HG03108 (cell line): Measurements from ENCODE around the gene EXO5.
"Not testable (repeated sequence)": the region's sequence is repeated elsewhere in the genome, so short reads cannot be mapped to it uniquely, and the experiment has no call there.

Experiments used
- ATAC-seq: cut with Tn5 transposase; IDR thresholded peaks from one replicate; pipeline ENCODE4 v1.9.1; 2021; ENCODE audit warnings: moderate library complexity; ENCODE audit not compliant: unreplicated experiment

Gene EXO5, protein sequence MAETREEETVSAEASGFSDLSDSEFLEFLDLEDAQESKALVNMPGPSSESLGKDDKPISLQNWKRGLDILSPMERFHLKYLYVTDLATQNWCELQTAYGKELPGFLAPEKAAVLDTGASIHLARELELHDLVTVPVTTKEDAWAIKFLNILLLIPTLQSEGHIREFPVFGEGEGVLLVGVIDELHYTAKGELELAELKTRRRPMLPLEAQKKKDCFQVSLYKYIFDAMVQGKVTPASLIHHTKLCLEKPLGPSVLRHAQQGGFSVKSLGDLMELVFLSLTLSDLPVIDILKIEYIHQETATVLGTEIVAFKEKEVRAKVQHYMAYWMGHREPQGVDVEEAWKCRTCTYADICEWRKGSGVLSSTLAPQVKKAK

DNA sequence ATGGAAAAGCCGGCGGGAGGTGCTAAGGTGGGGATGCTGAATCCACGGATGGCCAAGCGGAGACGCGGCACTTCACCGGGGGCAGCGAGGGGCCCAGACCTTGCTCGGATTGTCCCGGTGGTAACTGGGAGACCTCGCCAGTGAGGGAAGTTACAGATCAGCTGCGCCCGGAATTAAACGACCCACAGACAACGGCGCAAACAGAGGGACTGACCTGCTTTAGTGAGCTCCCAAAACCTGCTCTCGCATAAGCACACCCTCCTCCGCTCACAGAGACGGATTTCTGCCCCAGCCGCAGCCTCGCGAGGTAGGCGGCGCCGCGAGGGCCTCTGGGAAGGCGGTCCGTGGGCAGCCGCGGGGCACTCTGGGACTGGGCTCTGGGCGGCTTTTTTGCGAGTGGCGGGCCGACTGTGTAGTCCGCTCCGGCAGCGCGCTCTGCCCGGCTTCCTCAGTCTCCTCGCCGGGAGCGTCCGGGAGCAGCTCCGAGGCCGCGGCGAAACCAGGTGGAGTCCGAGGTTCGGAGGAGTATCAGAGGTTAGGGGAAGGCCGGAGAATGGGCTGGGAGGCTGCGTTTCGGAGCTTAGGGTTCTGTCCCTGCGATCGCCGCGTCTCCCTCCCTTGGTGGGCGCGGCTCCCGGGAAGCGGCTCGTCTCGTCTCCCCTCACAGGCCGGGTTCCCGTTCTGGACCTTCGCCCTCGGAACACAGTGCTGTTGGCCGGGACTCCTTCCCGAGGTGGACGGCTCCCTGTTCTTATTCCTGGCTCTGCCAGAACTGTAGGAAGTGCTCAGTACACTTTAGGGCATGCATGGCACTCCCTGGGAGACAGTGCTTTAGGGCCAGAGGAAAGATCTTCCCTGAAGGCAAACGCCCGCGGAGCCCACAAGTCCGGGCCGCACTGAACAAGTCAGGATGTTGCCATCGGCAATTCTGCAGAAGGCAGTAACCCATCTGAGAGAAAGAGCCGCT is at the start of gene EXO5:
Gene EXO5, plus strand, starts transcription at position 393 of the 967 bp plus-strand sequence. CDS start 5,778 bp downstream, outside the sequence.
- peak; percentile 82 for ATAC-seq

DNA sequence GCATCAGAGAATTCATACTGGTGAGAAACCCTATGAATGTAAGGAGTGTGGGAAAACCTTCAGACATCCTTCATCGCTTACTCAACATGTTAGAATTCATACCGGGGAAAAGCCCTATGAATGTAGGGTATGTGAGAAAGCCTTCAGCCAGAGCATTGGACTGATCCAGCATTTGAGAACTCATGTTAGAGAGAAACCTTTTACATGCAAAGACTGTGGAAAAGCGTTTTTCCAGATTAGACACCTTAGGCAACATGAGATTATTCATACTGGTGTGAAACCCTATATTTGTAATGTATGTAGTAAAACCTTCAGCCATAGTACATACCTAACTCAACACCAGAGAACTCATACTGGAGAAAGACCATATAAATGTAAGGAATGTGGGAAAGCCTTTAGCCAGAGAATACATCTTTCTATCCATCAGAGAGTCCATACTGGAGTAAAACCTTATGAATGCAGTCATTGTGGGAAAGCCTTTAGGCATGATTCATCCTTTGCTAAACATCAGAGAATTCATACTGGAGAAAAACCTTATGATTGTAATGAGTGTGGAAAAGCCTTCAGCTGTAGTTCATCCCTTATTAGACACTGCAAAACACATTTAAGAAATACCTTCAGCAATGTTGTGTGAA is 45.5 kb upstream of the EXO5 start:
- ATAC-seq = no peak

DNA sequence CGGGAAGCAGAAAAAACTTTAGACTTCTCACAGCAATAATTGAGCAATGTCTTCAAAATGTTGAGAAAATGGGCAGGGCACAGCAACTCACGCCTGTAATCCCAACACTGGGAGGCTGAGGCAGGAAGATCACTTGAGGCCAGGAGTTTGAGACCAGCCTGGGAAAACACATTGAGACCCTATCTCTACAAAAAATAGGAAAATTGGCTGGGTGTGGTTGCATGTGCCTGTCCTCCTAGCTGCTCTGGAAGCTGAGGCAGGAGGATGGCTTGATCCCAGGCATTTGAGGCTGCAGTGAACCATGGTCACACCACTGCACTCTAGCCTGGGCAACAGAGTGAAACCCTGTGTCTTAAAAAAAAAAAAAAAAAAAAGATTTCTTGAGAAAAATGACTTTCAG is 39.2 kb upstream of the EXO5 start:
- no peak for ATAC-seq

- no peak for ATAC-seq
These were observed 33.3 kb upstream of the EXO5 start for GRCh38 chr1:40475268-40475667.

- peak; percentile 82 for ATAC-seq
These were observed 31.5 kb upstream of the EXO5 start, which contains the start of gene ZFP69 for GRCh38 chr1:40476924-40477677. ZFP69 (plus strand) TSS chr1:40477290; CDS start chr1:40479362, 2,072 bp downstream.

DNA sequence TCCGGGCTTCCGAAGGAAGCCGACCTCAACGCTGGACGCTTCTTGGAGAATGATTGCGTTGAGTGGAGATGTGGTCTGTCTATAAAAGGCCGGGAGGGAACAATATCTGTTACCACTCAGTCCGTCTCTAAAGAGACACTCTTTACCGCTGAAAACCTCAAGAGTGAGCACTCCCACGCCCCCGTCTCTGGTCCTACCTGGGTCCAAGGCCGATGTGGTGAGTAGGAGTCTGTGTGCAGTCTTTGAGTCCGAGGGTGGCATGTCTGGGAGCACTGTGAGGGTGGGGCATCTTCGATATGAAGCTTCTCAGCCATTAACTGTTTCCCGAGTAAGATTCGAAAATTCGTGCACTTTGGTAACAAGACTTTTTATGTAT is 30.9 kb upstream of the EXO5 start:
- no peak for ATAC-seq

GRCh38 chr1:40478276-40478675 is 30.3 kb upstream of the EXO5 start:
- ATAC-seq = no peak

DNA sequence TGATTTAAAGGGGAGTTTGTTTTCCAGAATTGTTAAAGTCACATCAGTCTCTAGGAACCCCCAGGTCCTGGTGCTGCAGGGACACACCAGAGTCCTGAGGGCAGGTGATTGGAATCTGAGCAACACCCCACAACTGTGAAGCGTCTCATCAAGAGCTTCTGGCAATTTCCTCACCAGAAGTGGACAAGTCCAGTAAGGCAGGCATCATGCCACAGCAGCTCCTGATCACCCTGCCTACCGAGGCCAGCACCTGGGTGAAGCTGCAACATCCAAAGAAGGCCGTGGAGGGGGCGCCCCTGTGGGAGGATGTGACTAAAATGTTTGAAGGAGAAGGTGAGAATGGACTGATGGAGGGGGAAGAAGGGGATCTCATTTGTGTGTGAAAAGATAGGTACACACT is 29.4 kb upstream of the EXO5 start:
- ATAC-seq = no peak

DNA sequence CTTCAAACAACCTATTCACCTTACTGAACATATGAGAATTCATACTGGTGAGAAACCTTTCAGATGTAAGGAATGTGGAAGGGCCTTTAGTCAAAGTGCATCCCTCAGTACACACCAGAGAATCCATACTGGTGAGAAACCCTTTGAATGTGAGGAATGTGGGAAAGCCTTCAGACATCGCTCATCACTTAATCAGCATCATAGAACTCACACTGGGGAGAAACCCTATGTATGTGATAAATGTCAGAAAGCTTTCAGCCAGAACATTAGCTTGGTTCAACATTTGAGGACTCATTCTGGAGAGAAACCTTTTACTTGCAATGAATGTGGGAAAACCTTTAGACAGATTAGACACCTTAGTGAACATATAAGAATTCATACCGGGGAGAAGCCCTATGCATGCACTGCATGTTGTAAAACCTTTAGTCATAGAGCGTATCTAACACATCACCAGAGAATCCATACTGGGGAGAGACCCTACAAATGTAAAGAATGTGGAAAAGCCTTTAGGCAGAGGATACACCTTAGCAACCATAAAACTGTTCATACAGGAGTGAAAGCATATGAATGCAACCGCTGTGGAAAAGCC is 13.2 kb upstream of the EXO5 start:
- ATAC-seq = no peak

GRCh38 chr1:40502651-40503050 is 5.9 kb upstream of the EXO5 start:
- ATAC-seq = not testable (repeated sequence)

DNA sequence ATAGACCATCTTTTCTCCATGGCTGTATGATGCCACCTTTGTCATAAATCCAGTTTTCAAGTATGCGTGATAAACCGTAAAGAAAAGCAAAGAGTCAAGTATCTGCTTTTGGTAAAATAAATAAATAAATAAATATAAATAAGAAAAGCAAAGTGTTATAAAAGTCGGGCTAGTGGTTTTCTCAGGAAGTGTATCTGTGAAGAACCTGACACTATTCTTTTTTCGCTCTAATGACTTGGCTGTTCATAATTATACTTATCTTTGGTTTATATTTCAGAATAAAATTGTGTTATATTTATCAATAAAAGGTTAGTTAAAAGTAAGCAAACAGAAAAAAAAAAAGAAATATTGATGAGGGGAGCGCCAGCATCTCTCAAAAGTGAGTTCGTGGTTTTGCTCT is 594 bp upstream of the EXO5 start:
- no peak for ATAC-seq

GRCh38 chr1:40519517-40519916 is 10.9 kb downstream of the EXO5 start:
- no peak for ATAC-seq

GRCh38 chr1:40530735-40531380 is 22.3 kb downstream of the EXO5 start:
- no peak for ATAC-seq

GRCh38 chr1:40531381-40532061 is 23.0 kb downstream of the EXO5 start, which contains the start of gene ZNF684:
ZNF684 (plus strand) TSS chr1:40531637; CDS start chr1:40533167, 1,530 bp downstream.
- peak; percentile 90 for ATAC-seq

DNA sequence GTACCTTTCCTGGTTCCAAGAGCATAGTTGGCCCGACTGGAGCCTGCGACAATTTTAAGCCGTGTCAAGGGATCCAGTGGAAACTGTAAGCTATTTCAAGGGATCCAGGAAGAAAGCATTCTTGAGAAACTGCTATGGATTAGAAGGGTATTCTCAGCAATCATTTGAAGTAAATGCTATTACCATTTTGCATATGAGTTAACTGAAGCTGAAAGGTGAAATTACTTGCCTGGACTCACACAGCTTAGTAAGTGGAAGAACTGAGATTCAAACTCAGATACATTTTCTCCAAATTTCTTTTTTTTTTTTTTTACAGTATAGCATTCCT is 23.5 kb downstream of the EXO5 start:
- ATAC-seq = no peak

- no peak for ATAC-seq
These were observed 24.4 kb downstream of the EXO5 start for GRCh38 chr1:40532844-40533424.

DNA sequence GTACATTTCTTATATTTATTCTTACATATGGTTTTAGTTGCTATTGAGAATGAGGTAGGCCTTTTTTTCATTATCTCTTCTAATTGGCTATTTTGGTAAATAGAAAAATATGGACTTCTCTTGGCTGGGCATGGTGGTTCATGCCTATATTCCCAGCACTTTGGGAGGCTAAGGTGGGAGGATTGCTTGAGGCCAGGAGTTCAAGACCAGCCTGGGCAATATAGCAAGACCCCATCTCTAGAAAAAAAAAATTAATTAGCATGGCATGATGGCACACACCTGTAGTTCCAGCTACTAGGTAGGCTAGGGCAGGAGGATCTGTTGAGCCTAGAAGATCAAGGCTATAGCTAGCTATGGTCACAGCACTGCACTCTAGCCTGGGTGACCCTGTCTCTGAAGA is 26.0 kb downstream of the EXO5 start:
- no peak for ATAC-seq

- ATAC-seq = no peak
These were observed 27.2 kb downstream of the EXO5 start for GRCh38 chr1:40535732-40536131.

DNA sequence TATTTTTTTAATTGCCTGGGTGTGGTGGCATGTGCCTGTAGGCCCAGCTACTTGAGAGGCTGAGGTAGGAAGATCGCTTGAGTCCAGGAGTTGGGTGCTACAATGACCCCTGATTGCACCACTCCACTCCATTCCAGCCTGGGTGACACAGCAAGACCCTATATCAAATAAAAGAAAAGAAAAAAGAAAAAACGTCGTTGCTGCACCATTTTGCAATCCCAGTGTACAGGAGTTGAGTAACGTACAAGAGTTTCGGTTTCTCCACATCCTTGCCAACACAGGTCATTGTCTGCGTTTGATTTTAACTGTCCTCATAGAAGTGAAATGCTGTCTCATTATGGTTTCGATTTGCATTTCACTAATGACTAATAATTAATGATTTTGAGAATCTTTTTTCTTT is 30.8 kb downstream of the EXO5 start:
- no peak for ATAC-seq
